GM19035 (cell line): Measurements from ENCODE around the gene JMJD8.
"Not testable (repeated sequence)": the region's sequence is repeated elsewhere in the genome, so short reads cannot be mapped to it uniquely, and the experiment has no call there.

Experiments
- ATAC-seq: cut with Tn5 transposase; IDR thresholded peaks from one replicate; pipeline ENCODE4 v1.9.1; 2021; ENCODE audit not compliant: unreplicated experiment

Gene JMJD8

GRCh38 chr16:693364-693763, 9.2 kb upstream of the JMJD8 start:
- no peak for ATAC-seq

GRCh38 chr16:692356-693108, 8.4 kb upstream of the JMJD8 start:
- ATAC-seq = no peak

- not testable (repeated sequence) for ATAC-seq
Measured at GRCh38 chr16:691242-691641, 7.1 kb upstream of the JMJD8 start.

GRCh38 chr16:689175-689897, 5.2 kb upstream of the JMJD8 start:
- no peak for ATAC-seq

GRCh38 chr16:687499-687898, 3.4 kb upstream of the JMJD8 start:
- no peak for ATAC-seq

- ATAC-seq = no peak
Measured at GRCh38 chr16:686459-687260, 2.5 kb upstream of the JMJD8 start.

GRCh38 chr16:685967-686366, 1.8 kb upstream of the JMJD8 start:
- ATAC-seq = no peak

- ATAC-seq = no peak
Measured at GRCh38 chr16:684961-685696, 995 bp upstream of the JMJD8 start.

GRCh38 chr16:683396-684070, 601 bp downstream of the JMJD8 start:
- no peak for ATAC-seq

GRCh38 chr16:682493-683395, 1.4 kb downstream of the JMJD8 start:
- no peak for ATAC-seq

GRCh38 chr16:681746-682427, 2.2 kb downstream of the JMJD8 start:
- no peak for ATAC-seq

- ATAC-seq = no peak
Measured at GRCh38 chr16:680967-681745, 3.0 kb downstream of the JMJD8 start.

GRCh38 chr16:680625-680945, 3.5 kb downstream of the JMJD8 start:
- peak; percentile 1 for ATAC-seq

- ATAC-seq = peak; percentile 47
Measured at GRCh38 chr16:679814-680624, 4.1 kb downstream of the JMJD8 start, which contains the start of gene STUB1. TSS of gene STUB1 (plus strand) at chr16:680410. CDS start at chr16:680526, 116 bp downstream.

- peak; percentile 2 for ATAC-seq
Measured at GRCh38 chr16:678858-679813, 5.0 kb downstream of the JMJD8 start.

GRCh38 chr16:678209-678857, 5.8 kb downstream of the JMJD8 start:
- no peak for ATAC-seq
